GM18519 (cell line): ENCODE data around the gene HUS1B.
"Not testable (repeated sequence)": the region's sequence is repeated elsewhere in the genome, so short reads cannot be mapped to it uniquely, and the experiment has no call there.

ENCODE experiments used
- ATAC-seq: cut with Tn5 transposase; IDR thresholded peaks from one replicate; pipeline ENCODE4 v1.9.1; 2021; ENCODE audit warnings: mild to moderate bottlenecking, moderate library complexity; ENCODE audit not compliant: unreplicated experiment, low FRiP score

Gene HUS1B

GRCh38 chr6:680251-680650 is 23.4 kb upstream of the HUS1B start:
- ATAC-seq = no peak

- no peak for ATAC-seq
Measured at GRCh38 chr6:679282-679681, 22.4 kb upstream of the HUS1B start.

- ATAC-seq = no peak
Measured at GRCh38 chr6:678520-678919, 21.6 kb upstream of the HUS1B start.

- no peak for ATAC-seq
Measured at GRCh38 chr6:677919-678318, 21.0 kb upstream of the HUS1B start.

- no peak for ATAC-seq
Measured at GRCh38 chr6:674956-675355, 18.1 kb upstream of the HUS1B start.

DNA sequence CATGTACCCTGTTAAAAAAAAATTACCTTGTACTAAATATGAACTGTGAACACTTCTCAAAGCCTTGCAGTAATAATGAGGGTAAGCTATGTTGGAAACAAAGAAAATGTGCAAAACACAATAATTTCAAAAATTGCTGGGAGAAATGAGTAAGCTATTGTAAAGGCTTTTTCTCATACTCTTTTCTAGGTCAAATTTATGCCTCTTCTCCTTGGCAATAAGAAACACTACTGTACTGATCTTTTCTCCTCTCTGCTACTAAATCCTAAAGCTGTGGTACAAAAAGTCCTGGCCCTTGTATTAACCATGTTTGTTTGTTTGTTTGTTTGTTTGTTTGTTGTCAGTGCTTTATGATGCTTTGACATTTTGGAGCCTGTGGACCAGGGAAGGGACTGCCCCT is 17.5 kb upstream of the HUS1B start:
- ATAC-seq = no peak

DNA sequence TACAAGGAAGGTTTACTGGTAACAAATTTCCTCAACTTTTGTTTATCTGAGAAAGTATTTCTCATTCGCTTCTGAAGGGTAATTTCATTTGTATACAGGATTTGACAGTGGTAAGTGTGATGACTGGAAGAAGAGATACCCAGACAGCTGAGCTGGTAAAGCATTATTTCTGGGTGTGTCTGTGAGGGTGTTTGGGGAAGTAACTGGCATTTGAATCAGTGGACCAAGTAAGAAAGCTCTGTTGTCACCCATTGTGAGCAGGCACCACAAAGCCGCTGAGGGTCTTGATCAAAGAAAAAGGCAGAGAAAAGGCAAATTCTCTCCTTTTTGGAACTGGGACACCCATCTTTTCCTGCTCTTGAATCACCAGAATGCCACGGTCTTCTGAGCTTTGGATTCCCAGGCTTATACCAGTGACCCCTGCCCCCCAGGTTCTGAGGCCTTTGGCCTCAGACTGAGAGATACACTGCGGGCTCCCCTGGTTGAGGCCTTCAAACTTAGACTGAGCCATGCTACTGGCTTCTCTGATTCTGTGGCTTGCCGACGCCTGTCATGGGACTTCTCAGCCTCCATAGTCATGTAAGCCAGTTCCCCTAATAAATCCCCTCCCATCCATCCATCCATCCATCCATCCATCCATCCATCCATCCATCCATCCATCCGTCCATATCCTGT is 10.5 kb upstream of the HUS1B start:
- ATAC-seq = no peak

DNA sequence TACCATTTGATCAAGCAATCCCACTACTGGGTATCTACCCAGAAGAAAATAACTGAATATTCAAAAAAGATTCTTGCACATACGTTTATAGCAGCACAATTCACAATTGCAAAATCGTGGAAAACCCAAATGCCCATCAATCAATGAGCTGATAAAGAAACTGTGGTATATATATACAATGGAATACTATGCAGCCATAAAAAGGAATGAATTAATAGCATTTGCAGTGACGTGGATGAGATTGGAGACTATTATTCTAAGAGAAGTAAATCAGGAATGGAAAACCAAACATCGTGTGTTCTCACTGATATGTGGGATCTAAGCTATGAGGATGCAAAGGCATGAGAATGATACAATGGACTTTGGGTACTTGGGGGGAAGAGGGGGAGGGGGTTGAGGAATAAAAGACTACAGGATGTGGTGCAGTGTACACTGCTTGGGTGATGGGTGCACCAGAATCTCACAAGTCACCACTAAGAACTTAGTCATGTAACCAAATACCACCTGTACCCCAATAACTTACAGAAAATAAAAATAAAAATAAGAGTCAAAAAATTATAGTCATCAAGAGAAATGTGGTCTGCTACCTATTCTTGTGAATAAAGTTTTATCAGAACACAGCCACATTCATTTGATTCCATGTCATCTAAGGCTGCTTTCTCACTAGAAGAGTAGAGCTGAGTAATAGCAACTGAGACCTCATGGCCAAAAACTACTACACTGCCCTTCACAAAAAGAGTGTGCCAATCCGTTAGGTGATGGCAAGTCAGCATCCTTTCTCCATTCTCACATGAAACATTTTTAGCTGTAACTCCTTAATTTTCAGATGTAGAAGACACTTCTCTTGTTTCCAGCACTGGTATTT is 8.7 kb upstream of the HUS1B start:
- no peak for ATAC-seq

GRCh38 chr6:663788-664187 is 6.9 kb upstream of the HUS1B start:
- ATAC-seq = not testable (repeated sequence)

DNA sequence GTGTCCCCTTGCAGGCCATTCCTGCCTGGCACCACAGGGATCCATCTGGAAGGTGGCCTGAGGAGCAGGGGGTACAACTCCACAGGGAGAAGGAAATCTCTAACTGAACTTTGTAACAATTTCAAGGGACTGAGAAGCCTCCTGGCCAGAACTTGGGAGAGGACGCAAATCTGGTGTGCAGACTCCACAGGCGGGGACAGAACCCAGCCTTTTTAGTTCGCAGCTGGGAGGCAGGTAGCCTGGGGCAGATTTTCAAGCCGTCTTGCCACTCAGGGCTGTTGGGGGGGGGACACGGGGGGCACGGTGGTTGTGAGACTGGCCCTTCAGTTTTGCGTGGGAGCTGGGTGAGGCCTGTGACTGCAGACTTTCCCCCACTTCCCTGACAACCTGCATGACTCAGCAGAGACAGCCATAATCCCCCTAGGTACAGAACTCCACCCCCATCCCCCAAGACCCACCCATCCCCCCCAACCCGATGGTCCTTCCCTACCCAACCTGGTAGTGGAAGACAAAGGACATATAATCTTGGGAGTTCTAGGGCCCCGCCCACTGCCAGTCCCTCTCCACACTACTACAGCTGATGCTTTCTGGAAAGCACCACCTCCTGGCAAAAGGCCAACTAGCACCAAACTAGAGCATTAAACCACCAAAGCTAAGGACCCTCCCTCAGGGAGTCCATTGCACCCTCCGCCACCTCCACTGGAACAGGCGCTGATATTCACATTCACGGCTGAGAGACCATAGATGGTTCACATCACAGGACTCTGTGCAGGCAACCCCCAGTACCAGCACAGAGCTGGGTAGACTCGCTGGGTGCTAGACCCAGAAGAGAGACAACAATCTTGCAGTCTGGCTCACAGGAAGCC is 3.0 kb upstream of the HUS1B start:
- no peak for ATAC-seq

DNA sequence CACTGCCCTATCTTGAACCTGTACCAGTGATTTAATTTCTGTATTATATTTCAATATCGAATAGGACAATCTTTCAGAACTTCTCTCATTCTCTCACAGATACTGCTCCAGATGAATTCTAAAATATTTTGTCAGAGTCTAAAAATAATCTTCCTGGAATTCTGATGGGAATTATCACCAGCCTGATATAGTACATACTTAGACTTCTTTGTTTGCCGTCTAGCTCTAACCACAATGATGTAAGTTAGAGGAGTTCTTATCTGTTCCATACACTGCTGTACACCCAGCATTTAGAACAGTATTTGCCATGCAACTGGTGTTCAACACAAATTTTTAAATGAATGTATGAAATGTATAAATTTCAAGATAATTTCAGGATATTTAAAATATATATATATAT is 1.3 kb upstream of the HUS1B start:
- no peak for ATAC-seq

- no peak for ATAC-seq
Measured at GRCh38 chr6:657743-658142, 843 bp upstream of the HUS1B start.

DNA sequence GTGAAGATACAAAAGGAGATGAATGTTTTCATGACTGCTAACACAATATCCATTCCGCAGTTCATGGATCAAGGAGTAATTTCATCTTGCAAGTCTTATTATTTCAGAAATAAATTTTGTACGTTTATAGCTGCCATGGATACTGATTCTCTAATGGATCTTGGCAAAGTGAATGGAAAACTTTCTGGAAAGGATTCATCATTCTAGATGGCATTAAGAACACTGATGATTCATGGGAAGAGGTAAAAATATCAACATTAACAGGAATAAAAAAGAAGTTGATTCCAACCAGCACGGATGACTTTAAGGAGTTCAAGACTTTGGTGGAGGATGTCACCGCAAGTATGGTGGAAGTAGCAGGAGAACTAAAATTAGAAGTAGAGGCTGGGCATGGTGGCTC is 2.8 kb downstream of the HUS1B start:
- no peak for ATAC-seq

DNA sequence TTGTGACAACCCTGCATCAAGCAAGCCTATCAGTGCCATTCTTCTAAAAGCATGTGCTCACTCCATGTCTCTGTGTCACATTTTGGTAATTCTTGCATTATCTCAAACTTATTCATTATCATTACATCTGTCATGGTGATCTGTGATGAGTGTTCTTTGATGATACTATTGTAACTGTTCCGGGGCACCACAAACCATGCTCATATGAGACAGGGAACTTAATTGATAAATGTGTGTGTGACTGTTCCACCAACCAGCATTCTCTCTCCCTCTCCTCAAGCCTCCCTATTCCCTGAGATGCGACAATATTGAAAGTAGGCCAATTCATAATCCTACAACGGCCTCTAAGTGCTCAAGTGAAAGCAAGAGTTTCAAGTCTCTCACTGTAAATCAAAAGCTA is 4.0 kb downstream of the HUS1B start:
- ATAC-seq = no peak

- ATAC-seq = no peak
Measured at GRCh38 chr6:650098-650497, 6.8 kb downstream of the HUS1B start.

- ATAC-seq = no peak
Measured at GRCh38 chr6:642805-643204, 14.1 kb downstream of the HUS1B start.

DNA sequence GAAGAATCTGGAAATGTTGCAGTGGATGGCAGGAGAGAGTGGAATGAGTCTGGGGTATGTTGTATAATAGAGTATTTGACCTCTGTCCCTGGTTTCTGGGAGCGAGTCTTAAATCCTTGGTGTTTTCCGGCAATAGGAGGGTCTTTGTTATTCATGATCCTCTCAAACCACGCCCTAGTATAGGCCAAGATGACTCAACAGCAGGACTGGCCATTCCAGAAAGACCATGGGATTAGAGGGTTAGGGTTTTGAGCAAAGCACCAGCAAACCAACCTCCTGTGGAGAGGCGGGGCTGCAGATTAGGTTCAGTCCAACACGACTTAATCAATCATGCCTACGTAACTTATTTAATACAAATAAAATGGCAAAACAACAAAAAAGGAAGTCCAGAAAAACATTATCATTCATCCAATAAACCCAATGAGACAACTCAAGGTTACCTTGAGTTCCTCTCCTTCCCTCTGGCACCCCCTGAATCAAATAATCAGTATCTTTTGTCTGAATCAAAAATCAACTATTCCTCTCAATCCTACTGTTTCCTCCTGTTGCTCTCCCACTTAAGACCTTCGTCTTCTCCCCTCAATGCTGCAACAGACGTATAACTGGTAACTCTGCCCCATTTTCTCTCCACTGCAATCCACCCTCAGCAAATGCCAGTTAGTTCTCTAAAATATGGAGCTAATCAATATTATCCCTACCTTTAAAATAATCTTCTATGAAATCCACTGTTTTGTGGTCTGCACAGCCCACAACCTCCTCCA is 15.5 kb downstream of the HUS1B start:
- no peak for ATAC-seq

- no peak for ATAC-seq
Measured at GRCh38 chr6:636488-636887, 20.4 kb downstream of the HUS1B start.

GRCh38 chr6:635233-635632 is 21.7 kb downstream of the HUS1B start:
- ATAC-seq = no peak

DNA sequence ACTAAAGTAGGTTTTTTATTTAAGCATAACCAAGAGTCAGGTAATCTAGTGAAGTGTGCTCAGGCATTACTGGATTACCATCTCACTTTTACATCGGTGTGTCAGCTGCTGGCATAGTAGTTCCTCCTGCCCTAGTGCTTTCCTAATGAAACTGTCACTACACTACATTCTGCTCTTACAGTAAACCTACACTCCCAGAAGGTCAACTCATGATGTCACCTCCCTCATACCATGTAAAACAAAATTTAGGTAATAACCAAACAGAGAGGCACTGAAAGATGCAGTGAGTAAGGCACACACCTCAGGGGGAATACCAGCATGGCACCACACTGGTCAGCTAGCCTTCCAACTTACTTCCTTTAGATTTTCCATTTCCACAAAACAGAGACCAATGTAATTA is 23.3 kb downstream of the HUS1B start:
- ATAC-seq = no peak
